GM19397 (cell line): Measurements from ENCODE around the gene ATRNL1.
"Not testable (repeated sequence)": the region's sequence is repeated elsewhere in the genome, so short reads cannot be mapped to it uniquely, and the experiment has no call there.

ENCODE experiments used
- ATAC-seq: cut with Tn5 transposase; IDR thresholded peaks from one replicate; pipeline ENCODE4 v1.9.1; 2021; ENCODE audit warnings: mild to moderate bottlenecking, moderate library complexity; ENCODE audit not compliant: unreplicated experiment

ATRNL1 gene

DNA sequence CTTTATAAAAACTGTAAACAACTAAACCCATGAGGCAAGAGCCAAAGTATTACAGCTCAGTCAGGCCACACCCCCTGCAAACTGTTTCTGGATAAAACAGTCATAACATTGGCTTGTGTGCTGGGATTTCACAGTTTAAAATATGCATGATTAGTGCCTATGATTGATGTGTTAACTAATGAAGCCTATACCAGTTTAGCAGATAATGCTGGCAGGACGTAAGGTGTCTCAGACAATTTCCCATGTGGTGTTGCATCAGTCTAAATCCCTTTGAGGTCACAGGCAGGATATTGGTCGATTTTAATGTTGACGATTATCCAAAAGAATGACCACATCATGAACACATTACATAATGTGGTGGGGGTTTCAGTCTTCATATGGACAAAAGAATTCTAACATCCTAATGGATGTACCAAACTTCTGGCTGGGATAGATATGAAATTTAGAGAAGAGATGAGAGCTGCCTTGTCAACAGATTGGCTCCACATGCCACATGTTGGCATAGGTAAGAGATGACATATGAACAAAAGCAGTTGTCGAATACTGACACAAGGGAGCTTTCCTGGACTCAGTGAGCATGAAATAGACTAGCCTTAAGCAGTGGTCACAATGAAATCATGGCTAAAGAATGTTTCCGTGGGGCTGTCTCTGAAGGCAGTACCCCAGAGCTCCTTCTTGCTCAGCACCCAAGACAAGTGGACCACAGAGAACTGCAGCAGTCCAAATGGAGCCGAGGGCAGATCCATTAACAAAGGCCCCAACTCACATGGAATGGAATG lies 734.3 kb downstream of the ATRNL1 start:
- no peak for ATAC-seq

DNA sequence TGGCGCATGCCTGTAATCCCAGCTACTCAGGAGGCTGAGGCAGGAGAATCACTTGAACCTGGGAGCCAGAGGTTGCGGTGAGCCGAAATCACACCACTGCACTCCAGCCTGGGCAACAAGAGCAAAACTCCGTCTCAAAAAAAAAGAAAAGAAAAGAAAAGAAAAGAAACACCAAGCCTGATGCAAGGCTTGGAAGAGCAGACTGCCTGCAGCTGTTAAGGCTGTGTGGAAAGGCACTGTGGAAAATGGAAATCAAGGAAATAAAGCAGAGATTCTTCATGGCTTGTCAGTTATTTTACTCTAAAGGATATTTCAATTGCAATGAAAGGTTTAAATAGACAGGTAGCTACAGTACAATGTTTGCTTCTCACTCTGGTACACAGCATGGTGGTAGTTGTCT lies 735.0 kb downstream of the ATRNL1 start:
- ATAC-seq: not testable (repeated sequence)

DNA sequence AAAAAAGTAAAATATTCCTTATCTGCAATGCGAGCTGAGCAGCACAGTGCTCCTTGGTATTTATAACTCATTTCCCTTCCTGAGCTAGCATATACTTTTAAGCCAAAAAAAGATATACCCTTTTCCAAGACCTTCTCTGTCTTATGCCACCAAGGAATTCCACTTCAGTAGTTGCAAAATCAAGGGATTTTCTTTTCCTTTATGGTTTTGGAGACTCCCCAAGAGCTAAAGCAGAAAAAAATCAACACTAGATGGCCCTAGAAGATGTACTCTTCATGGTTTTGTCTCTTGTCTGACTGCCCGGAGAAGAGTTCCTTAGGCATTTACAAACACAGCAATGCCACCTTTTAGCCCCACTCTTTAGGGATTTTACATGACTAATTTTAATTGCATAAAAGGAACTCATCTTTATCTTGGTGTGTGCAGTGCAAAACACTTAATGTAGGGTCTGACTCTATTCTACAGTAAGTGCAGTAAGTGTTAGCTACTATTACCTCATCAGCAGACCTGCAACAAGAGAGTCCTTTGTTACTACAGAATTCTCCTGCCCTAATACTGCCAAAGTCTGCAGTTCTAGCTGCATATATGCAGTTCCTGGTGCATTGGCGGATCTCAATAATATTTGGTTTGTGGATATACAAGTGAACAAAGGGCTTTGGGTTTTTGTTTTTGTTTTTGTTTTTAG lies 736.5 kb downstream of the ATRNL1 start:
- no peak for ATAC-seq

DNA sequence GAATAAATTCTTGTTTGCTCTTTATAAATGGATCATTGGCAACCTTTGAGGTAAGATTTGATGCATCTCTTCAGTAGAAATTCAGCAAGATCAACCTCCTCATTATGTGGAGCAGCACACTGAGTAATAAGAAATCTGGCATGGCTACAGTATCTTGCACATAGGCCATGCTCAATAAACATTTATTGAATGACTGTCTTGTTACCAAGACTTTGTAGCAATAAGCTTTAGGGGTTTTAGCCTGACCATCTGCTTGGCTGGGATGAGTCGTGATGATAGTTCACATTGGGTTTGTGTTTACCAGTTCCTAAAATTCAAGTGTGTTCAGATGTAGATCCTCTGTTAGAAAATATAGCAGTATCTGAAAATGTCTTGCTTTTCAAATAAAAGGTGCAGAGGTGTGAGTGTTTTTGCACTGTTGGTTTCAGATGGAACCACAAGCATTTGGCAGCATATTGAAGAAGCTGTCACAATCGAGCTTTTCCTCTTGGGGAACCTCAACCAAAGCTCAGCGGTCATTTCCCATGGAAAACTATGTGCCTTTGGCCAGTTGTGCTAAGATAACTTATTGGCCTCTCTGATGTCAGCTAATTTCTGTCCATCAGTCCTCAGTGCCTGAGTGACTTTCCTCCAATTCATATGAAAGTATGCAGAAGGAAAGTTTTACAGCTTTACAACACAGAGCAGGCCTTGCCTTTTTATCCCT lies 737.3 kb downstream of the ATRNL1 start:
- ATAC-seq: no peak

DNA sequence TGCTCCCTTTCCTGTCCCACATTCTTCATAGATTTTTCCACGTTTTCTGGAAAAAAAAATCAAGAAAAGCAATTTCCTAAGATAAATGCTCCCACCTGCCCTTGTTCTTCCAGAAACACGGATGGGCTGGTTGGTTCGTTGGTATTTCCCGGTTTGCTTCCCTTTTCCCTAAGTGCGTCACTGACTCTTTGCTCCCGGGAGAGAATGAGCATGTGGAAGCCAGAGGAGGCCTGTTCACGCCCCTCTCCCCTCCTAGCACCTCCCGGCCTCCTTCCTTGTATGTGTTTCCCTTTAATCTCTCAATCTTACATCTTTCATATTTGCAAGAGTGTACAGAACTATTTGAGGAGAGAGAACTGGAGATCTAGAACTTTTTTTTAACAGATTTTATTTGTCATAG lies 737.9 kb downstream of the ATRNL1 start:
- no peak for ATAC-seq

DNA sequence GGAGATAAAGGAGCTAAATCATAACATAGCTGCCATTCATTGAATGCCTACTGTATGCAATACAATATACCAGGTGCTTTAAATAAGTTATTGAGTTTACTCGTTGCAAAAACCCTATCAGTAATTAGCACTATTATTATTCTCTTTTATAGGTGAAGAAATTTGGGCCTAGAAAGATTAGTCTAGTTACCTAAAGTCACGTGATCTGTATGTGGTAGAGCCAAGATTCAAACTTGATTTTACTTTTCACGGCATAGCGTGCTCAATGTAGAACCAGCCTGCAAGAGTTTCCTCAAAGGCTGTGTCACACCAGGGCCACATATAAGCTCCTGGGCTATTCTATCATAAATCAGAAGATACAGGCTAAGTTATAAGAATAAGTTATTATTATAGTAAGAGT lies 740.0 kb downstream of the ATRNL1 start:
- no peak for ATAC-seq

DNA sequence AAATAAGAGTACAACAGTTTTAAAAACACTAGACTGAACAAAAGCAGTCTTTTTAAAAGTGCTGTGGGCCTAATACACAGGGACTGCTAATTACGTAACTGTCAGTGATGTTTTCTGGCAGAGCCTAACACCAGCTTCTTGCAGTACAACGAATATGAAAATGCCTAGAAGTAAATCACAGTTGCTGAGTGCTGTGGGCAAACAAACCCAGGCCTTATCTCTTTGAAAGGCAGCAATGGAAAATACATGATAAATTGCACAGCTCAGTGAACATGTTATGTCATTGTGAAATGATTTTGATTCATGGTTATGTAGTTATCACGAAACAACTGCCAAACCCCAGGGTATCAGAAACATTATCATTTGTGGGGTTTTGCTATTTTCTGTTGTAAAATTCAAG lies 751.4 kb downstream of the ATRNL1 start:
- ATAC-seq: no peak

DNA sequence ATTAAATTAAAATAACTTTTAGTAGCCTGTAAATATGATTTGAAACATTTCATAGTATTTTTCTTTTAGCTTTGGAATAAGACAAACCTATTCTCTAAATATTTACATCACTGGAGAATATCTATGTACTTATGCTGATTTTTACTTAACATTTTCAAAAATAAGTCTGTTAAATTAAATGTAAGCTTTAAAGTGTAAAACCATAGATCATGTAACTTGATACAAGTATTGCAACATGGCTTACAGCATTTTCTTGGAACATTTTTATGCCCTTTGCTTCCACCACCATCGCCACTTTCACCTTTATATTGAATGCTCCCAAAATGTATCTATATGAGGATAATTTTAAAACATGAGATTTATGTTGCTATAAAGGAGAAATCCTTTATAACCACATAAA lies 752.8 kb downstream of the ATRNL1 start:
- no peak for ATAC-seq

DNA sequence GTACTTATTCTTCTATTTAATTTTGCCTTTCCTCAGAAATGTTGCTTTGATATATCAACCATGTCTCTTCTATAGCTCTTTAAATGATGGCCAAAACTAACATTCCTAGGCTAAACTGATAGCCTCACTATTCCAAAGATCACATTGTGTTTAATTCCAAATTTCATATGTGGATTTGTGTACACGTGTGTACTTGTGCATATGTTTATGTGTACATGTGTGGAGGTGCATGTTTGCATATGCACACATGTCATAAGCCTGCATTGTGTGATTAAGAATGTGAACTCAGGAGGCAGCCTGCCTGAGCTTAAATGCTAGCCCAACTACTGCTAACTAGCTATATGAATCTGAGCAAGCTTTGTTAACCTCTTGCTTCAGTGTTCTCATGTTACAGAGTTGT lies 753.4 kb downstream of the ATRNL1 start:
- no peak for ATAC-seq

DNA sequence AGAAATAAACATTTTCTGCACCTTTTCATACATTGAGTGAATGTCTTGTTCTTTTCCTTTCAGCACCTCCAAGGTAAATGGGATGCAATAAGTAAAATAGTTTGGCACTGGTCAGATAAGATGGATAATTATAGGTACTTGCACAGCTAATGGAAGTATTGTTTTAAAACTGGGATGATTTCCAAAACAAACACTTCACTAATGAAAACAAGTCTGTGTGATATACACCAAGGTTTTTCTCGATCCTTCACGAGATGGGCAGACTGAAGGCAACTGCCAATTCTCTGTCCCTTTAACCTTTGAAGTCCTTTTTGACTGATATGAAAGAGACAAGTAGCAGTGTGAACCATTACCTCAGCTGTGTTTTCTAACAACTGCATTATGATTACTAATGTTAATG lies 756.0 kb downstream of the ATRNL1 start:
- no peak for ATAC-seq

DNA sequence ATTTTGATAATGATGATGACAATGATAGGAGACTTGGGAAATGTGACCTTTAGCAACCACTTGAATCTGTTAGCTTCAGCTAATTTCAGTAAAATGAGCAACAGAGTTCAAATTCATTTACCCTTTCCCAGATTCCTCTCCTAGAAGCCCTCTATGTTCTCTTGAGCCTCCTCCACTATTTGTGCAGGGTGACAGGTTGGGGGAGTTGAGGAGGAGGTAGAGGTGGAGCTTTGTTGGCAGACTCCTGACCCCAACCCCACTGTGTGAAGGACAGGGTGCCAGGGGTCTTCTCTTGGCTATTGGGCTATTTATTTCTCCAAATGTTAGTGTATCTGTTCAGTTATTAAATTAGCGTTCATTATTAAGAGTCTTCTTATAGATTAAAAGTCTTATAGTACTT lies 757.5 kb downstream of the ATRNL1 start:
- ATAC-seq: no peak

DNA sequence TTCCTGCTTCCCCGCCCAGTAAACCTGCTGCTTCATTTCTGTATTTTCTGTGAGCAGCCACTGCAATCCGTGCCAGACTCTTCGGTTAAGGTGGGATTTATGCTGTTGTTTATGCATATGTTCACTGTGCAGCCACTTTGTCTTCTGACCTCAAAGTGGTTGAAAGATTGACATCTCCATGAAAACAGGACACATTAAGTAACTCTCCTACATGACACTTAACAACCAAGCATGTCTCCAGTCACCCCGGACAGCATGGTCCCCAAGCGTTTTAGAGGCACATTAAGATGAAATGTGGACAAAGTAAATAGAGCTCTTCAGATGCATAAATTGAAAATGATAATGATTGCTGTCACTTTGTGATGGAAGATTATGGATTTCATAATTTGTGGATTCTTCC lies 758.5 kb downstream of the ATRNL1 start:
- no peak for ATAC-seq

DNA sequence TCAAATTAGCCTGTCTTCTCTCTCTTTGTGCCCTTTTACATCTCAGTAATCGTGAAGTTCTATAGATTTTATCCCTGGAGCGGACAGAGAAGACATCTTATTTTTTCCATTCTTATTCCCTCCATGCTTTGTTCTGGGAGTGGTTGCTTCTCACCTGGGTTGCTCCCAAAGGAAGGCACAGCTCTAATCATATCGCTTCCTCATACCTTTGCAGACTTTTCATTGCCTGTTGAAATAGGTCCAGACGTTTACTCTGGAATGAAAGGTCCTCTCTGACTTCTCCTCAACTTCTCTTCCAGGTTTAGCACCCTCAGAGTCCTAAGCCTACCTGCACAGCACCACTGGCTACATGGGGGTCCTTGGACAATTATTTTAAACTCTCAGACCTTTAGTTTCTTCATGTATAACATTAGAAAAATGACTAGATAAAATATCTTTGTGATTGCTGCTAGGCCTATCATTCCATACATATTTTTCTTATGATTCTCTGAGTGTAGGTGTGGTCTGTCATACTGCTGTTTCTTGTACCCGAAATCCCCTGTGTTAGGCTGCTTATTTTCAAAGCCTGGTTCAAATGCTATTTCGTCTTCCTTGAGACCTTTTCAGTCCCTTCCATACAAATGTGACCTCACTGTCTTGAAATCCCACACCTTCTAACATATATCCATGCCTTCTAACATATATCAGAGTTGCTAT lies 761.7 kb downstream of the ATRNL1 start:
- no peak for ATAC-seq

DNA sequence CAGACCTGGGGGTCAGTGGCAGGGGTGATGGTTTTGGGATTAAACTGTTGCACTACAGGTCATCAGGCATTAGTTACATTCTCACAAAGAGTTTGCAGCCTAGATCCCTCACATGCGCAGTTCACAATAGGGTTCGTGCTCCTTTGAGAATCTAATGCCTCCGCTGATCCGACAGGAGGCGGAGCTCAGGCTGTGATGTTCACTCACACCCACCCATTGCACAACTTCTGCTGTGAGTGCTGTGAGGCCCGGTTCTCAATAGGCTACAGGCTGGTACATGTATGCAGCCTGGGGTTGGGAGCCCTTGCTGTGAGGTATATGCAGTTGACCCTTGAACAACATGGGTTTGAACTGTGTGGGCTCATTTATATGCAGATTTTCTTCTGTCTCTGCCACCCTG lies 763.4 kb downstream of the ATRNL1 start:
- ATAC-seq: no peak

DNA sequence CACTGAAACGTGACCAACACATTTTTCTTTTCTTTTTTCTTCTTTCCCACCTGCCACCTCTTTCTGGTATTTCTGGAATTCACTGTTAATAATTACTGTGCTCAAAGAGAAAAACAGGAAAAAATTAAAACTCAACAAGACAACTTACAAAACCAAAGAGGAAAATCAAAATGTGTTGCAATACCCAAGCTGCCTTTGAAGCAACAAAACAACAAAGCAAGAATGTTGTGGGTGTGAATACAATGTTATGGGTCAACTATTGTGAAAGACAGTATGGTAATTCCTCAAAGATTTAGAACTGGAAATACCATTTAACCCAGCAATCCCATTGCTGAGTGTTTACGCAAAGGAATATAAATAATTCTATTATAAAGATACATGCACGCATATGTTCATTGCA lies 764.7 kb downstream of the ATRNL1 start:
- no peak for ATAC-seq

DNA sequence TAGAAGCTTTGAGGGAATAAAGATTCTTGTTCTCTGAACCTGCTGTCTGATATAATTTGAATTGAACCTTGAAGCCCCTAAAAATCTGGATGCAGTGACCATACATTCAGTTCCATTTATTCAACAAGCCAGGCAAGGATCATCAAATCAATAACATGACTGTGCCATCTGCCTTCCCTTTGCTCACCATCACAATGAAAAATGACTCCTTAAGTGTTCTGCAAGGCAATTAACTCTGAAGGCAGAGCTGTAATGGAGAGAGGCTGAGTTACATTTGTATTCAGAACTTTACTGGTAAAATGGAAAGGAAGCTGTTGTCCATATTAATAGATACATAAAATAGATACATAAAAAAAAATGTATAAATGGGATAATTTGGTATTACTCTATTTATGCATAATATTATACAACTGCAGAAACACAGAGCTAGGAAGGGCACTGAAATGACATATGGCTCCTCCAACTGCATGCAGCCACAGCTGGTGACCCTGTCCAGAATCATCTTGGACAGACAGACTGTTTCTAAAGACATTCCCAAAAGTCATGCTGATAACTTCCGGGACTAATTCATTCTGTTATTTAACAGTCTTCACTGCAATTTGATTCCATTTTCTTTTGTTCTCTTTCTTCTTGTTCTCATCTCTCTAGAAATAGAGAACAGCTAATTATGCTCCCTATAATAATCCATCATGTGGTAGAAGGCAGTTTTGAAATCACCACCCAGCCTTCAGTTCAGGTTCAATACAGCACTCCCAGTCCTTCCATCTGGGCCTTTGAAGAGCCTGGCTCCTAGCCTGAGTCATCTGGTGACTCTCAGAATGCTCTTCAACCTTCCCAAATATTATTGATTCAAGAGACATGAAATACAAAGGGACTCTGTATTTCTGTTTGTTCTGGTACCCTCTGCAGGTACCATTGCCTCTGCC lies 767.3 kb downstream of the ATRNL1 start:
- ATAC-seq: no peak

DNA sequence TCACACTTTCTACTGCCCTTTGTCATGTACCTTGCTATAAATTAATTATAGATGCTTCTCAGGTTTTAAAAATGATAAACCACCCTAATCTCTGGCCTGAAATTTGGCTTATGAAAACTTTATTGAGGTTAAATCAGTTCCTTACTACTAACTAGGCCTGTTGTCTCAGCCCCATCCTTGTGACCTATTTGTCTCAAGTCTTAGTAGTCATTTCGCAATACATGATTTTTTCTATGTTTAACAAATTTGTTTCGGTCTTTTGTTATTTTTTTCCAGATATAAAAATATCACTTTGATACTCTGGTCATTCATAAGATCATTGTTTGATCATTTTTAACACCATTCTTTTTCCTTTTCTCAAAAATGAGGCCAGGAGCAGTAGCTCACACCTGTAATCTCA lies 768.3 kb downstream of the ATRNL1 start:
- no peak for ATAC-seq

DNA sequence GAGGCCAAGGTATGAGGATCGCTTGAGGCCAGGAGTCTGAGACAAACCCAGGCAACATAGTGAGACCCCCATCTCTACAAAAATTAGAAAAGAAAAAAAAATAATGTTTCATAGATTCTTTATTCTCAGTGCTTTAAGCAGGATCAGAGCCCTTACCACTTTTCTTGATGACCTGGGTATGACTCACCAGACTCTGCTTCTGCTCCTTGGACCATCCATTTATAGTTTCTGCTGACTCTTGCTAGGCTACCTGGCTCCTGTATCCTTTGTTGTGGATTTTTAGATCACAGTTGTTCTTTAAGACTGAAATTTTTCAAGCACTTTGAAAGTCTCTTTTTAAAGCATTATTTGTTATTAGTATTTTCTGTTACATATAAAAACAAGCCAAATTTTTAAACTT lies 768.7 kb downstream of the ATRNL1 start:
- ATAC-seq: no peak

DNA sequence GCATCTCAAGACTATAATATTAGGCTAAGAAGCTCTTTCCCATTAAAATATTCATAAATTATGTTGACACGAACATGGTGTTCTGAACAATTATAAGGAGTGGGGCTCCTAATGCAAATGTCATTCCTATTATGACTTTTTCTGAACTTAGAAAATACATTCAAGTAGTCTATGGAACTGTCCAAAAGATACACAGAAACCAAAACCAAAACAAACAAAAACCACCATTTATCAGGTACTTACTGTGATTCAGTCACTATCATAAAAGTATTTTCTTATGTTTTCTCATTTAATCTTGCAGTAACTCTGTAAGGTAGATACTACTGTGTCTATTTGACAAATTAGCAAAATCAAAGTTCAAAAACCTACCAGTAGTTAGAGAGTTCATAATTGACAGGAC lies 773.0 kb downstream of the ATRNL1 start:
- no peak for ATAC-seq

DNA sequence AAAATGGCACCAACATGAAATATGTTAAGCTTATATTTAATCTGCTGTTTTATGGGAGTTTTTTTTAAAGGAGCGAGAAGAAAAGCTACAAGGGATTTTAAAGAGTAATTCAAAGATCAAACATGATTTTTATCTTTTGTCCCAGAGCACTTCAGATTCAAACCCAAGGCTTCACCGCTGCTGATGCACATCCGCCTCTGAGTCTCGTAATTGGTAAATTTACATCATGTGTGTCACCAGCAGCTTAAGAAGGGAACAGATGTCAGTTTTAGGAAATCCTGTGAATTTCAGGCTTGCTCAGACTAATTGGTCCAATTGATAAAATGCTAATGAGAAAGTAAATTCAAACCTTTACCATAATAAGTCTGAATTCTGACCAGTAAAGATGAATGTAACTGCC lies 773.5 kb downstream of the ATRNL1 start:
- no peak for ATAC-seq
